ENCODE results near the gene NUP62CL.
"Not testable (repeated sequence)": the region's sequence is repeated elsewhere in the genome, so short reads cannot be mapped to it uniquely, and the experiment has no call there.

NUP62CL gene, protein sequence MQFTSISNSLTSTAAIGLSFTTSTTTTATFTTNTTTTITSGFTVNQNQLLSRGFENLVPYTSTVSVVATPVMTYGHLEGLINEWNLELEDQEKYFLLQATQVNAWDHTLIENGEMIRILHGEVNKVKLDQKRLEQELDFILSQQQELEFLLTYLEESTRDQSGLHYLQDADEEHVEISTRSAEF

DNA sequence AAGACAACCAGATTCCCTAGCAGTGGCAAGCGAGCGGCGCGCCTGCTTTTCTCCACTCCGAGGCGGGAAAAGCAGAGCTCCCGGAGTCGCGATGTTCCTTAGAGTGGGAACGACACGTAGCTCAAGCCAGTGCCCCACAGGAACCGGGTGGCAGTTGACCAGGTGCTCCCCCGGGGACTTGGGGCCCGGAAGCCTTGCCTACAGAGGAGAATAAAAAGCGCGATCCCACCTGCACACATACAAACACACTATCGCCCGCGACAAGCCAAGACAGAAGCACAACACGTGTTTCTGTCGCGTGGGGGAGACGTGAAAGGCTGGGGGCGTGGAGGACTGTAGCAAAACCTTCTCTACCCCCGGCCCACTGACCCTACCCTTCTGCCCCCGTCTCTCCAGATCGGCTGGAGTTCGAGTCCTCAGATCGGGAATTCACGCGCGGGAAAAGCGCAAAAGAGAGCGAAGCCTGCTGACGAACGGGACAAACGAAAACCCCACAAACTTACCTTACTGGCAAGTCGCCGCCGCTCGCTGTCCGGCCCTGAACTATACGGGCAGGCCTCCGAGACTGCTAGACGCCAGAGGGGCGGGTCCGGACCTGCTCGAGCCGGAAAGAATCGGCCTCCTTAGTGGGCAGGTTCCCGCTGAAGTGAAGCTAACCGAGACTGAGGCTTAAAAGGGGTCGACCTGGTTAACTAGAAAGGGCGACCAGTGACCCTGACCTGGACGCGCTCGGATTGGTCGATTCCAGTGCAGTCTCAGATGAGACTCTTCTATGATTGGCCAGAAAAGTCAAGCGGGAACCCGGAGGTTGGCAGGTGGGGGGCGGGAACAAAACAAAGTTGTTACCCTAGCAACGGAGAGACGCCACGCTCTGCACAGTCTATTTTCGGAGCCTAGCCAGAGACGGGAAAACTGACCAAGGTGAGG lies at the start of gene NUP62CL, which contains the start of gene DNAAF6:
NUP62CL (minus strand) TSS at position 664 of the 927 bp plus-strand sequence. CDS start 31,287 bp downstream, outside the sequence.
DNAAF6 (plus strand) TSS at position 842 of the 927 bp plus-strand sequence. CDS start 6,265 bp downstream, outside the sequence.
- no peak for DNase-seq

DNA sequence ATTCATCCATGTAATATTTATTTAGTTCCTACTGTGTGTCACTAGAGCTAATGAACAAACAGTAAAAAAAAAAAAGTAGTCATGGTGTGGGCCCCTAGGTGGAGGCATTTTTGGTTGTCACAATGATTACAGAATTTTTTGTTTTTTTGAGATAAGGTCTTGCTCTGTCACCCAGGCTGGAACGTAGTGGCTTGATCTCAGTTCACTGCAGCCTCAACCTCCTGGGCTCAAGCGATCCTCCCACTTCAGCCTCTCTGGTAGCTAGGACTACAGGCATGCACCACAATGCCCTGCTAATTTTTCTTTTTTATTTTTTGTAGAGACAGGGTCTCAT lies 22.2 kb upstream of the NUP62CL start:
- no peak for DNase-seq

DNA sequence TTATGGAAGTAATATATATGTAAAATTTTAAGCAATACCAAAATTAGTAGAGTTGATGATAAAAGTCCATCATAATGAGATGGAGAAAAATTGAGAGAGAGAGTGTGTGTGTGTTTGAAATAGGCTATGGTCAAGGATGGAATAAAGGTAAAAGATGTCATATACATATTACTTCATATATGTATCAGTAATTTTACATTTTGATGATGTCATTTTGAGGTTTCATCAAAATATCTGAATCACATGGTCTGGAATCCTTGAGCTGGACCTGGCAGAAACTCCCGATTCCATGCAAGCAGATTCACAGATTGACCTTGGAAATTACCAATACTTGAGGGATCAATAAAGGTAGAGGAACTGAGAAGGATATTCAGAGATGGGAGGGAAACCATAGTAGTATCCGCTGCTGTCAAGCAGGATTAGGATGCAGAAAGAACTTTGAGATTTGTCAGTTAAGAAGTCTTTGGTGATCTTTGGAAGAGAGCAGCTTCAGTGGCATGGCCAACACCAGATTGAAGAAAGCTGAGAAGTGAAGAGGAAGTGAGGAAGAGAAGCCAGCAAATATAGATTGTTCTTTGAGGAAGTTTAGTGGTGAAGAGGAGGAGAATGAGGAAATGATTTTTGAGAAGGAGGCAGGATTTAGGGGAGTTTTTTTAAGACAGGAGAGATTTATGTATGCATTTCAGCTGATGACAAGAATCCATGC lies 21.7 kb upstream of the NUP62CL start:
- no peak for DNase-seq

DNA sequence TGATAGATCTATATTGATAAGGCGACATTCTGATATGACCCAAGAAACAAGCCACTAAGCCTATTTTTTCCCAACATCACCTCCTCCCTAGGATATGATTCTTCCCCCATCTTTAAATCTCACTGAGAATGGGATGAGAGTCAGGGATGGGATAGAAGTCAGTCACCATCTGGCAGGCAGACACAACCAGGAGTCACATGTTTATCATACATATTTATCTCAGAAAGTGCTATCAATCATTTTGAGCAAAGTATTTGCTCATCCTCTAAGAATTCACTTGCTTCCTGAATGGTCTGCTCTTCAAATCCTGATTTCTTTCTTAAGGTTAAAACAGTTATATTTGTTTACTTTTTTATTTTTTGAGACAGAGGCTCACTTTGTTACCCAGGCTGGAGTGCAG lies 20.5 kb upstream of the NUP62CL start:
- no peak for DNase-seq

DNA sequence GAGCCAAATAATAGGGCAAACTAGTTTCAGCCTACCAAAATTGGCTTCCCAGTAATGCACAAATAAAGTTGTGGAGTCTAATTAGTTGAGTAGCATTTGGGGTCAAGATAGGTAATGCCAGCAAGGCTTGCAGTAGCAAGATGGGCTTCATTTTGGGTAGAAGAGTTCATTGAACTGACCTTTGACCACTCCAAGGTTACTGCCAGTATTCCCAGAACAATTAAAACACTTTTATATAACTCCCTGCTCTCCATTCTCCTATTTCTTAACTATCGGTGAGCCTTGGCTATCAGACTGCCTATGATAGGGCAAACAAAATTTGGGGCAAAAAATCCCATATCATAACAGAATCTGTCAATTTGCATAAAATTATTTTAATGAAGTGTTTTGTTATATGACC lies 7.2 kb upstream of the NUP62CL start:
- no peak for DNase-seq

DNA sequence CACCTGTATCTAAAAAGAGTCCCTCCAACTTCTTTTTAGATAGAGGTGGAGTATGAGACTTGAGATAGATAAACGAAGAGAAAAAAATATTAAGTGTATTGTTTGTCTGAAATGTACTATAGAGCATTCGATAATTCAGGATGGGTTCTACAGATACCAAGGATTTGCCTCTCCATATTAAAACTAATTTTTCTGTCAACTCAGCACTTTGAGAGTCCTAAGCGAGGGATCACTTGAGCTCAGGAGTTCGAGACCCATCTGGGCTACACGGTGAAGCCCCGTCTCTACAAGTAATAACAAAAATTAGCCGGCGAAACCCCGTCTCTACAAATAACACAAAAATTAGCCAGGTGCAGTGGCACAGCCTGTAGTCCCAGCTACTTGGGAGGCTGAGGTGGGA lies 1.7 kb upstream of the NUP62CL start:
- no peak for DNase-seq

DNA sequence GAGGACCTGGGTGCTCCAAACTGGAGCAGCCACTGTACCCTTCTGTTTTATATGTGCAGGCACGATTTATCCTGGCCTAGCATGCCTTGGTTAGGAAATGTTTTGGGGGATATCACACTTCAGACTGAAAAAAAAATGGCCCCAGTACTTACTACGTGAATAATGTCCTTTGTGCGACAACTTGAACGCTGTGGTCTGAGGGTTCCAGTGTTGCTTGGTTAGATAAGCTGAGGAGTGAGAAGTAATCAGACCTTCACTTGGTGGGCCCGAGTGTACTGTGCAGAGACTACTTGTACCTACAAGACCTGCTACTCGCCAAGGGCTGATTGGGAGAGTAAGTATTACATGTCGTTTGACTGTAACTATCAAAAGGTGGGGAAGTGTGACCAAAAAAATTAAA lies 856 bp upstream of the NUP62CL start:
- no peak for DNase-seq

DNA sequence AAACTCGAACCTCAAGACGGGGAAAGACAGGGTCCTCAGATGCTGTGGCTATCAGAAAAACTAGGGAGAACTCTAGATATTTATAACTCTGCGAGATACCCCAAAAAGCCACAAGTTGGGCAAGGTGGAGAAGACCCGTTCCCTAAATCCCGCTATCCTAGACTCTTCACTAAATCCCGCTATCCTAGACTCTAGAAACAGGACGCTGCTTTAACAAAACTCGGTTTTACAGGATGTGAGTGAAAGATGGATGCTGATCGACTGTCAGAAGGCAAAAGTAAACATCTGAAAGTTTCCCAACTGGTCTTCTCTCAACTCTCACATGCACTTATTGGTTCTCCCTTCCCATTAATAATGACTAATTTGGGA lies 448 bp upstream of the NUP62CL start:
- no peak for DNase-seq

DNA sequence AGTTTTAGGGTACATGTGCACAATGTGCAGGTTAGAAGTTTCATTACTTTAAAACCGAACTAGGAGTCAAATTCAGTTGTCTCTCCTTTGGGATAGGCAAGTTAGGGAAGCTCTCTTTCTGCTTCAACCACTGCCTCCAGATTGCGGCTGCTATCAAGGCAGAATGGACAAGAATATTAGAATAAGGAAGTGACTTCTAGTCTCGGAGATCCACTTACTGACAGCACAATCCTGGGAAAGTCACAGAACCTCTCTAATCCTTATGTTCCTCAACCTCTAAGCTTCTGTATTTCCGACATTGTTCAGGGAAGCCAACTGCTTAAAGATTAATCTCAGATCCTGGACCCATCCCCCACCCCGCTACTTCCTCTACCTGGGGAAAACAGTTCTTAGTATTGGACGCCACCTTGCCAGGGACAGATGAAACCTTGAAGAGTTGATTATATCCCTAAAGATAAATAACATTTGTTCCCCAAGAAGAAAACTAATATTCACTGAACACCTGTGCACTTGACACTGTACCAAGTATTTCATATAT lies 2.1 kb downstream of the NUP62CL start:
- no peak for DNase-seq

DNA sequence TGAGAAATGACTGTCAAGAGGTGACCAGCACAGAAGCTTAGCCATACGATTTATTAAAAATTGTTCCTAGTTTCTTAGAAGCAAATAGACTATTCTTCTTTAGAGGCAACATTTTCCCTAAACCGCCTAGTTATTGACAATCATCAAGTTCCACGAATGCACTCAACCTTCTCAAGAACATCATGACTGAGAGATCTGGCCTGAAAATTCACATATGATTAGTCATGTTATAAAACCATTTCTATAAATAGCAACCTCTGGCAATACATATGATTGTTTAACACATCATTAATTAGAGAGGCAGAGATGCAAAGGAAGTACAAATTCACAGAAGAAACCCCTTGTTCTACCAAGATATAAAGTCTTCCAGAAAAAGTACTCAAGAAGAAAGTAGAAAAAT lies 6.7 kb downstream of the NUP62CL start:
- no peak for DNase-seq

DNA sequence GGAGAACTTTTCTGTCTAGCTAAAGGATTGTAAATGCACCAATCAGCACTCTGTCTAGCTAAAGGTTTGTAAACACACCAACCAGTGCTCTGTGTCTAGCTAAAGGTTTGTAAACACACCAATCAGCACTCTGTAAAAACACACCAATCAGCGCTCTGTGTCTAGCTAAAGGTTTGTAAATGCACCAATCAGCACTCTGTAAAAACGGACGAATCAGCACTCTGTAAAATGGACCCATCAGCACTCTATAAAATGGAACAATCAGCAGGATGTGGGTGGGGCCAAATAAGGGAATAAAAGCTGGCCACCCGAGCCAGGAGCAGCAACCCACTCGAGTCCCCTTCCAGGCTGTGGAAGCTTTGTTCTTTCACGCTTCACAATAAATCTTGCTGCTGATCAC lies 8.2 kb downstream of the NUP62CL start:
- not testable (repeated sequence) for DNase-seq

DNA sequence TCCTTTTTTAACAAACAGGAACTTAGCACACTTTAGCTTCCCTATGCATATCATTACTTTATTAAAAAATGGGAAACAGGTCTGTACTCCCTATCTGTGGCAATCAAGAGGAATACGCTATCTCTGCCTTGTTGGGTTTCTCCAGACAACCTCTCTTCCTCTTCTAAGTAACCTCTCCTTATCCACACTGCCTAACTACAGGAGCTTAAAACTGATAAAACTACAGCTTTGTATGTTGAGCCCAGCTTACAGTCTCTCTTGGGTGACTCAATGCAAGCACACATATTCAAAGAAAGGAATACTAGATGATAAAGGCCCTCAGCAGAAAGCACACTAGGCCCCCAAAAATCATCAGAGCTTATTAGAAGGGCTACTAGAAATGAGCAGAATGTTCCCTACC lies 8.9 kb downstream of the NUP62CL start:
- no peak for DNase-seq

DNA sequence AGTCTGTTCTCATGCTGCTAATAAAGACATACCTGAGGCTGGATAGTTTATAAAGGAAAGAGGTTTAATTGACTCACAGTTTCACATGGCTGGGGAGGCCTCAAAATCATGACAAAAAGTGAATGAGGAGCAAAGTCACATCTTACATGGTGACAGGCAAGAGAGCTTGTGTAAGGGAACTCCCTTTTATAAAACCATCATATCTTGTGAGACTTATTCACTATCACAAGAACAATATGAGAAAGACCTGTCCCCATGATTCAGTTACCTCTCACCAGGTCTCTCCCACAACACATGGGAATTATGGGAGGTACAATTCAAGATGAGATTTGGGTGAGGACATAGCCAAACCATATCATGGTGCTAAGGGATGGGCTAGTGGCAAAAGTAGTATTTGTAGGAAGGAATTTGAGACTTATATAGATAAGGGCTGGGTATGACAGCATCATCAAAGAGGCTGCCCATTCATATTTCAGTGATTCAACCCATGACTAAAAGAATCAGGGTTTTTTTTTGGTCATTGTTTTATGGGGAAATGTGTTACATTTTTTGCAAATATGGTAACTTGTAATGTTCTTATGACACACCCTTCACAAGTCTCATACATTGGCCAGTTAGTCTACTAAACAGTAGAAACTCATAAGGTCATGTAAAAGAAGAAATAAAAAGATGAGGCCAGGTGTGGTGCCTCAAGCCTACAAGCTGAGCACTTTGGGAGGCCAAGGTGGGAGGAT lies 34.7 kb downstream of the NUP62CL start:
- no peak for DNase-seq

DNA sequence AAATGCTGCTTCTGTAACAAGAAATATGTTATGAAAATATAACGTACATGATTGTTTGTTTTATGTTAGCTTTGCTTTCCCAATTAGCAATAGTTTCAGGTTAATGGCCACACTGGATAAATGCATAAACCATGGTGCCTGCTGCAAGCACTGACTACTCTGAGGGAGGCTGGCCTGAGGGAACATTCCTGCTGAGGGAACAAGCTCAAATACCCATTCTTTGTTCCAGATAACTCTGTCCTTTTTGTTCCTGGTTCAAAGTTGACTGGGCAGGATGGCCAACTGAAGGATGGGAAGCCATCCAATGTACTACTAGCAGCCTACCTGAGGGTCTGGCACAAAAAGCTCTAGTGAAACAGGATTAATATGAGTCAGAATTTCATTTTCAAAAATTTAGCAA lies 37.5 kb downstream of the NUP62CL start:
- DNase-seq = no peak

DNA sequence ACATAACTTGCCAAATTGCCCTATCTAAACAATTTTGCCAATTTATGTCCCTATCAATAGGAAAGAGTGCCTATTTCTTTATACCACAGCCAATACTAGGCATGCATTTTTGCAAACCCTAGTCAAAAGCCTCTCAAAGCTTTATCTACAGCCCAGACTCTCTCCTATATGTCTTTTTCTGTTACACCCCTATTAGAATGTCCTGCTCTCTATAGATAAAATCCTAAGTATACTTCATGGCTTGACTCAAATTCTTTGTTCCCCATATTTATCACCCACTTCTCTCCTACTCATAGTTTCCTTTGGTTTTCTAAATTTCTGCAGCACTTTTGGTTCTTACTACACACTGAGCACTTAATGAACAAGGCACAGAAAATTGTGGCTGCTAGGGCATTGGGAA lies 38.0 kb downstream of the NUP62CL start:
- DNase-seq = no peak

DNA sequence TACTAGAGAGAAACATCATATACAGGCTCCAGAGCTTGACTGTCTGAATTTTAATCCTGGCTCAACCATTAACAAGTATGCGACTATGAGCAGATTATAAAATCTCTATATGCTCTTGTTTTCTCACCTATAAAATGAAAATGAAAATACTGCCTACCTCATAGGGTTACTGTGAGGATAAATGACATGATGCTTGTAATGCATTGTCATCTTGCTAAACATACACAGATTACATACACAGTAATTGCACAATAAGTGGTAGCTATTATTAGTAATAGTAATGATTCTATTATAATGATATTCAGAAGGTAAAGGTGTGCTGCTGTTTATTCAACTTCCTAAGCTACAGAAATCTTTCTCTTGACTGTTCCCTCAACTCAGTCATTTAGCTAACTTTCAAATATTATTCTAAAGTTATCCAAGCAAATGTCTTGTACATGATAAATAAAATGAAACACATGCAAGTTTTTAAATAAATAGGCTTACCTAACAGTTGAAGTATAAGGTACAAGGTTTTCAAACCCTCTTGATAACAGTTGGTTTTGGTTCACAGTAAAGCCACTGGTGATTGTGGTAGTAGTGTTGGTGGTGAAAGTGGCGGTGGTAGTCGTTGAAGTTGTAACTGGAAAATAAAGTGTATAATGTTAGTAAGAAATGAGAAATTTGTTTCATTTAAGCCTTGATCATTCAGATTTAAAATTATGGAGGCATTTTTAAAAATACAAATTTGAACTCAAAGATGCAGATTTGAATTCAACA lies 38.9 kb downstream of the NUP62CL start:
- no peak for DNase-seq

DNA sequence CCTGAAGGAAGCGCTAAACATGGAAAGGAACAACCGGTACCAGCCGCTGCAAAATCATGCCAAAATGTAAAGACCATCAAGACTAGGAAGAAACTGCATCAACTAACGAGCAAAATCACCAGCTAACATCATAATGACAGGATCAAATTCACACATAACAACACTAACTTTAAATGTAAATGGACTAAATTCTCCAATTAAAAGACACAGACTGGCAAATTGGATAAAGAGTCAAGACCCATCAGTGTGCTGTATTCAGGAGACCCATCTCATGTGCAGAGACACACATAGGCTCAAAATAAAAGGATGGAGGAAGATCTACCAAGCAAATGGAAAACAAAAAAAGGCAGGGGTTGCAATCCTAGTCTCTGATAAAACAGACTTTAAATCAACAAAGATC lies 48.6 kb downstream of the NUP62CL start:
- DNase-seq = not testable (repeated sequence)

DNA sequence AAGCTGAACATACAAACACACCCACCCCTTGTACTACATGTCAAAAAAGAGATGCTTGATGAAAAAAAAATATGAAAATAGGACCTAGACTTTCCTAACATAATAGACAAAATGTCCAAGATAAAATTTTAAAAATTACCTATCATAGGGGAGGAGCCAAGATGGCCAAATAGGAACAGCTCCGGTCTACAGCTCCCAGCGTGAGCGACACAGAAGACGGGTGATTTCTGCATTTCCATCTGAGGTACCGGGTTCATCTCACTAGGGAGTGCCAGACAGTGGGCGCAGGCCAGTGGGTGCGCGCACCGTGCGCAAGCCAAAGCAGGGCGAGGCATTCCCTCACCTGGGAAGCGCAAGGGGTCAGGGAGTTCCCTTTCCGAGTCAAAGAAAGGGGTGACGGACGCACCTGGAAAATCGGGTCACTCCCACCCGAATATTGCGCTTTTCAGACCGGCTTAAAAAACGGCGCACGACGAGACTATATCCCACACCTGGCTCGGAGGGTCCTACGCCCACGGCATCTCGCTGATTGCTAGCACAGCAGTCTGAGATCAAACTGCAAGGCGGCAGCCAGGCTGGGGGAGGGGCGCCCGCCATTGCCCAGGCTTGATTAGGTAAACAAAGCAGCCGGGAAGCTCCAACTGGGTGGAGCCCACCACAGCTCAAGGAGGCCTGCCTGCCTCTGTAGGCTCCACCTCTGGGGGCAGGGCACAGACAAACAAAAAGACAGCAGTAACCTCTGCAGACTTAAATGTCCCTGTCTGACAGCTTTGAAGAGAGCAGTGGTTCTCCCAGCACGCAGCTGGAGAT lies 50.4 kb downstream of the NUP62CL start:
- DNase-seq = not testable (repeated sequence)

DNA sequence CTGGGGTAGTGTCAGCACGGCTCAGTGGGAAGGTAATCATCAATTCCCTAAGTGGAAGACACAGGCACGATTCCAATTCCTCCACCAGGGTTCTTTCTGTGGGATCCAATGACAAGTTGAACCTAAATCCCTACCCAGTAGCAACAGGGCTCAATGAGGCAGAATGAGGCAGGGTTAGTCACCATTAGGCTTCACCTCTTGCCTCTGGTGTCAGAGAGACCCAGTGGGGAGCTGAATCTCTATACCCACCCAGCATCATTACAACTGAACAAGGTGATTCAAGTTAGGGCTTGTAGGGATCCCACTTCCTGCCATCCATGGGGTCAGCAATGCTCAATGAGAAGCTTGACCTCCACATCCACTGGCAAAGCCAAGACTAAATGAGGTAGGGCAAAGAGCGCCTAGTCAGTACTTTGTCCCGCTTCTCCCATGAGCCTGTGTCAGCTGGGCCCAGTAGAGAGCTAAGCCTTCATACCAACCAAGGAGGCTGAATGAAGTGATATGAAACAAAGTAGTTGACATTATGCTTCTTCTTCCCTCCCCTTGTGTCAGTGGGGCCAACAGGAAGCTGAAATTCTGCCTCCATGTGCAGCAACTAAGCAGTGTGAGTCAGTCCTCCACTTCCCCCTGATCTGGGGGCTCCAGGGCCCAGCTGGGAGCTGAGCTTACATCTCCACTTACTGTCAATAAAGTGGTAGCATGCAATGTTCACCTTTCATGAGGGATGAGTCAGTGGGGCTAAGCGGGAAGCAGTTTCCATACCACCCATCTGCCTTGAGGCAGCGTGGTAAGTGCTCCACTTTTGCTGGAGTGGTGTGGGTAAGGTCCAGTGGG lies 51.2 kb downstream of the NUP62CL start:
- no peak for DNase-seq

DNA sequence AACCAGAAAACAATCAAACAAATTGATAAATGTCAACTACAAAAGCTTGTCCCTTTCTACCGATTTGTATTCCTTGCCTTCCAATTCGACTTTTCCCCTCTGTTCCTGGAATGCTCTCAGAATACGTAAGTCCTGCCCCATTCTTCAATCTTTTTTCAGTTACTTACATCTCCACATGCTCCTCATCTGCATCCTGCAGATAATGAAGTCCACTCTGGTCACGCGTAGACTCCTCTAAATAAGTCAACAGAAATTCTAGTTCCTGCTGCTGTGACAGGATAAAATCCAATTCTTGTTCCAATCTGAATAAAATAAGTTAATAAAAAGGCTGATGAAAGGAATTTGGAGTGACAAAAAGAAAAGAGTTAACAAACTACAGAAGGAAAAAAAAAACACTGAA lies 53.2 kb downstream of the NUP62CL start:
- no peak for DNase-seq
